HEK293T (cell line): Measurements from ENCODE around the gene MAPK9.

Experiments used
- CTCF ChIA-PET: fragments of 350-600 bp; formaldehyde crosslinking; extraction: SDS; loops from one replicate; lab custom pipeline; 2021; ENCODE audit warnings: antibody characterized with exemption, inconsistent platforms; lab: Yijun Ruan, JAX
- POLR2A ChIA-PET: fragments of 350-600 bp; formaldehyde crosslinking; extraction: SDS; loops from one replicate; lab custom pipeline; 2020; ENCODE audit warnings: antibody characterized with exemption, inconsistent platforms; lab: Yijun Ruan, JAX
- DNase-seq: peaks from one replicate; pipeline ENCODE4 v3.0.0; 2012; ENCODE audit warnings: mixed read lengths; ENCODE audit errors: extremely low spot score
- ARNT ChIP-seq: fragments of 450-650 bp; IDR thresholded peaks from 2 replicates; pipeline ENCODE4 v1.6.1; 2017; ENCODE audit warnings: mild to moderate bottlenecking
- BHLHE40 ChIP-seq: fragments of 450-650 bp; IDR thresholded peaks from 2 replicates; pipeline ENCODE4 v1.6.1; 2016; ENCODE audit warnings: mild to moderate bottlenecking, moderate library complexity, borderline replicate concordance
- CTBP1 ChIP-seq: fragments of 450-650 bp; IDR thresholded peaks from 2 replicates; pipeline ENCODE4 v1.6.1; 2016; ENCODE audit warnings: borderline replicate concordance
- ELF4 ChIP-seq: fragments of 450-650 bp; IDR thresholded peaks from 2 replicates; pipeline ENCODE4 v1.6.1; 2017; ENCODE audit warnings: antibody characterized with exemption
- FOXA1 ChIP-seq: fragments of 450-650 bp; IDR thresholded peaks from 2 replicates; pipeline ENCODE4 v1.6.1; 2016; ENCODE audit warnings: mild to moderate bottlenecking
- FOXK2 ChIP-seq: fragments of 450-650 bp; IDR thresholded peaks from 2 replicates; pipeline ENCODE4 v1.6.1; 2016; ENCODE audit warnings: mild to moderate bottlenecking
- FOXM1 ChIP-seq: fragments of 450-650 bp; IDR thresholded peaks from 2 replicates; pipeline ENCODE4 v1.6.1; 2017; ENCODE audit warnings: mild to moderate bottlenecking, borderline replicate concordance
- HDGF ChIP-seq: fragments of 450-650 bp; IDR thresholded peaks from 2 replicates; pipeline ENCODE4 v1.6.1; 2017; ENCODE audit warnings: antibody characterized with exemption, borderline replicate concordance
- L3MBTL2 ChIP-seq: fragments of 450-650 bp; conservative IDR thresholded peaks from 2 replicates; pipeline ENCODE4 v1.6.1; 2016; ENCODE audit warnings: mild to moderate bottlenecking
- LEF1 ChIP-seq: fragments of 450-650 bp; IDR thresholded peaks from 2 replicates; pipeline ENCODE4 v1.6.1; 2017; ENCODE audit warnings: mild to moderate bottlenecking, borderline replicate concordance
- NFRKB ChIP-seq: fragments of 450-650 bp; IDR thresholded peaks from 2 replicates; pipeline ENCODE4 v1.6.1; 2016; ENCODE audit warnings: mild to moderate bottlenecking, moderate library complexity
- SP1 ChIP-seq: fragments of 450-650 bp; IDR thresholded peaks from 2 replicates; pipeline ENCODE4 v1.6.1; 2017
- SUZ12 ChIP-seq: fragments of 450-650 bp; IDR thresholded peaks from 2 replicates; pipeline ENCODE4 v1.6.1; 2016; ENCODE audit warnings: mild to moderate bottlenecking
- TARDBP ChIP-seq: fragments of 450-650 bp; IDR thresholded peaks from 2 replicates; pipeline ENCODE4 v1.6.1; 2016
- ZNF384 ChIP-seq: fragments of 450-650 bp; IDR thresholded peaks from 2 replicates; pipeline ENCODE4 v1.6.1; 2016
- TF ChIP-seq, protein P1 (sequence below): fragments of 450-650 bp; IDR thresholded peaks from 2 replicates; pipeline ENCODE4 v1.6.1; 2016

Gene MAPK9

DNA sequence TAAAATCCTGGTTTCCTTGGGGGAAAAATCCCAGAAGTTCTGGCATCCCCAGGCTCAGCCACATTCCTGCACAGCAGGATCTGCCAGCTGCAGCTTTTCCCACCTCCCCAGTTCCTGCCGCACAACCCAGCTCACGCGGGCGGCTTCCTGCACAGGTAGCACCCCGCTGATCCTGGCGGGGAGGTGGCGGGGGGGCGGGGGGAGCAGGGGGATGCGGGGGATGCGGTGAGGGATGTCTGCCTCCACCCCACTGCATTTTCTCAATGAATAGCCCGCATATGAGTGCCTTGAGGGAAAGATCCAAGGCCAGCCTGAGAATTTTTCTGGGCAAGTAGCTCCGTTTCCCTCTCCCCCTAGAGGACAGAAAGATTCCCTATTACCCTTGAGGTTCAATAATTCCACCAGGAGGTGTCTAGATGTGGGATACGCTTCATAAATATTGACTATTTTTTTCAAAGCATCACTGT, 40.2 kb upstream of the MAPK9 start:
- TF ChIP-seq, protein P1, sequence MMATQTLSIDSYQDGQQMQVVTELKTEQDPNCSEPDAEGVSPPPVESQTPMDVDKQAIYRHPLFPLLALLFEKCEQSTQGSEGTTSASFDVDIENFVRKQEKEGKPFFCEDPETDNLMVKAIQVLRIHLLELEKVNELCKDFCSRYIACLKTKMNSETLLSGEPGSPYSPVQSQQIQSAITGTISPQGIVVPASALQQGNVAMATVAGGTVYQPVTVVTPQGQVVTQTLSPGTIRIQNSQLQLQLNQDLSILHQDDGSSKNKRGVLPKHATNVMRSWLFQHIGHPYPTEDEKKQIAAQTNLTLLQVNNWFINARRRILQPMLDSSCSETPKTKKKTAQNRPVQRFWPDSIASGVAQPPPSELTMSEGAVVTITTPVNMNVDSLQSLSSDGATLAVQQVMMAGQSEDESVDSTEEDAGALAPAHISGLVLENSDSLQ = no peak
- TF ChIP-seq SUZ12 = no peak
- no peak for TF ChIP-seq ARNT
- TF ChIP-seq CTBP1 = no peak
- TF ChIP-seq SP1 = no peak
- no peak for TF ChIP-seq ELF4
- no peak for TF ChIP-seq L3MBTL2
- TF ChIP-seq FOXA1 = no peak
- no peak for TF ChIP-seq TARDBP
- no peak for TF ChIP-seq HDGF
- TF ChIP-seq BHLHE40 = no peak
- TF ChIP-seq NFRKB = no peak
- TF ChIP-seq FOXM1 = no peak
- TF ChIP-seq ZNF384 = no peak
- TF ChIP-seq LEF1 = no peak
- TF ChIP-seq FOXK2 = no peak
- ChIA-PET POLR2A (no interaction called here), CTCF (interaction anchor here (1.6 to 2.0 kb wide), 3 partner anchors 11 to 16 kb away, joined by 3 to 11 read pairs (median 5); no protein-coding TSS in a partner anchor)
- DNase-seq = no peak

DNA sequence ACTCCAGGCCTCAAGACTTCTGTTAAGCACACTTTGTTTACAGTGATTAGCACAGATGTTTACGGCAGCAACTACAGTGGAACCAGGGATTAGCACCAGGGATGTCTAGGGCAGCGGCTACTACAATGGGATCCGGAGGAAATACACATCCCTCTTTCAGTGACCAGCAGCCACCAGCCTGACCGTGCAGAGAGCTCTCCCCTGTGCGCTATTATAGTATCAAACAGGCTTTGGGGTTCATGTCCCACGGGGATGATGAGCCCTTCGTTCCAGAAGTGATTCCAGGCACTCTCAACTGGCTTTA, 39.7 kb upstream of the MAPK9 start:
- ChIA-PET POLR2A (no interaction called here), CTCF (interaction anchor here (1.6 to 2.0 kb wide), 3 partner anchors 11 to 16 kb away, joined by 3 to 11 read pairs (median 5); no protein-coding TSS in a partner anchor)
- TF ChIP-seq FOXM1 (no peak), LEF1 (no peak), HDGF (no peak), SUZ12 (no peak), NFRKB (no peak), SP1 (no peak), ARNT (no peak), FOXK2 (no peak), FOXA1 (no peak), CTBP1 (no peak), L3MBTL2 (no peak), BHLHE40 (no peak), TARDBP (no peak), ZNF384 (no peak), ELF4 (no peak)
- TF ChIP-seq, protein P1 = no peak
- no peak for DNase-seq

DNA sequence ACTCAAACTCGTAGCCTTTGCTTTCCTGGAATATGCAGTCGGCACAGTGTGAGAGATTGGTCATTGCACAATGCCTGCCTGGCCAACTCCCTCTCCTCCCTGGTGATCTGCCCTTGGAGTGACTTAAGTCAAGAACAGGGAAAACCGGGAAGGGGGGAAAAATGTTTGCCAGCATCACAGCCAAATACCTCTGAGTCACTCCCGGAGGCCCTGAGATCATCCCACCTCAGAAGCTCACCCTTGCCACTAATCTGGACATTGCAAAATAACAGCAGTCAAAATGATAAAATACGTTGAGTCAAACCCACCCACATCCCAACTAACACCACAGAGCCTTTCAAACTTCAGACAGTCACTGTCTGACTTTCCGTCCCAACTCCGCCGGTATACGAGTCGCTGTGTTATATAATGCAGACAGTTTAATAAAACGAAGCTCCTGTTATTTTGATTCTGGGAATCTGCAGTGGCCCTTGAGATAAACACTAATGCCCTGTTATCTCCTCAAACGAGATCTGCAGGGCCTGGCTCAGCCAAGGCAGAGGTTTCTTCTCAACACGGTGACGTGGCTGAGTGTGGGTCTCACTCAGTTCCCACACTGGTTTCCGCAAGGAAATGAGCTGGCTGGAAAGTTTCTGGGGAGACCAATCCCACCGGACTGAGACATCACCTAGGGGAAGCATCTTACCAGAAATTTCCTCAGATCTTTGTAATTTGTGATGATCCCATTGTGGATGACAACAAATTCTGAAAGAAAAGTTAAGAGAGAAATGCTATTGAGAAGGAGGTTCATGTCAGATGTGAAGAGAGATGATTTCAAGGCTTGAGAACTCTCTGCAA, 39.1 kb upstream of the MAPK9 start:
- POLR2A ChIA-PET = no interaction called here
- CTCF ChIA-PET = interaction anchor here (1.6 to 2.0 kb wide), 3 partner anchors 12 to 15 kb away, joined by 3 to 11 read pairs (median 5); no protein-coding TSS in a partner anchor
- no peak for DNase-seq
- TF ChIP-seq, protein P1 = no peak
- TF ChIP-seq SP1 (no peak), FOXA1 (no peak), NFRKB (no peak), L3MBTL2 (no peak), FOXM1 (no peak), BHLHE40 (no peak), ZNF384 (no peak), SUZ12 (no peak), ELF4 (no peak), HDGF (no peak)

DNA sequence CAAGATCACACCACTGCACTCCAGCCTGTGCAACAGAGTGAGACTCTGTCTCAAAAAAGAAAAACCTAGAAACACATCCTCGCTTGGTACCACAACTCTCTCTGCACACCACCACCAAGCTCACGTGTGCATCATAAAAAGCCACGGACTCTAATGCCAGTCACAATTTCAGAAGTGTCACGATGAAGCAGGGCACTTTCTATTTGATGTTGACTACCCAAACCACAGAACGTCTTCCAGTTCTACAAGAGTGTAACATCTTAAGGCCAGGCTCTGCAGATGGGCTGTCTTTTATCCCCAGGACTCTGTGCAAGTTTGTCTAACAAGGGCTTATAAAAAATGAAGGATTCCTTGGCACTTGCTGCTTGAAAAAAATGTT, 38.4 kb upstream of the MAPK9 start:
- DNase-seq = no peak
- ChIA-PET CTCF (interaction anchor here (2.0 to 2.3 kb wide), 2 partner anchors 12 to 15 kb away, joined by 11 to 23 read pairs; no protein-coding TSS in a partner anchor), POLR2A (no interaction called here)
- TF ChIP-seq L3MBTL2 (no peak), FOXM1 (no peak), ELF4 (no peak)

DNA sequence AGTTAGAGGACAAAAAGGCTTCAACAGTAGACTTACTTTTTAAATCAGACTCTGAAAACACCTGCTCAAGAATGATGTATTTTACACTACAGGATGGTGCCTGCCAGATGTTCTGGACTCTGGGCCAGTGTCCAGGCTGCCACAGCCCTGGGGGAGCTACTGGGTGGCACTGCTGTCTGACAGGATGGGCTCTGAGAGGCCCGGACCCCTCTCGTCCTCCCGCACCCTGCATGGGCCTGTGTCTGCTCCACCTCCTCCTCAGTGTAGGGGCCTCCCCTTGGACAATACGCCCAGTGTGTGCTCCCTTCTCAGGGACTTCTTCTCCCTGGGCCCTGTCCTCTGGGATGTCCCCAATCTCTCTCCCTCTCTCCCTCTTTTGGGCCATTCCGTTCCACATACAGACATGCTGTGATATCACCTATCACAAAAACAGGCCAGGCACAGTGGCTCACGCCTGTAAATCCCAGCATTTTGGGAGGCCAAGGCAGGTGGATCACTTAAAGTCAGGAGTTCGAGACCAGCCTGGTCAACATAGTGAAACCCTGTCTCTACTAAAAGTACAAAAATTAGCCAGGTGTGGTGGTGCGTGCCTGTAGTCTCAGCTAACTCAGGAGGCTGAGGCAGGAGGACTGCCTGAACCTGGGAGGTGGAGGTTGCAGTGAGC, 37.9 kb upstream of the MAPK9 start:
- CTCF ChIA-PET = interaction anchor here (0.9 to 2.3 kb wide), 4 partner anchors 14 to 39 kb away, joined by 4 to 23 read pairs (median 13); no protein-coding TSS in a partner anchor
- DNase-seq = no peak
- POLR2A ChIA-PET = interaction anchor here (1.3 to 1.4 kb wide), 2 partner anchors 36 to 39 kb away, joined by 4 to 5 read pairs; no protein-coding TSS in a partner anchor
- TF ChIP-seq TARDBP = no peak
- TF ChIP-seq FOXM1 = no peak
- no peak for TF ChIP-seq ZNF384
- TF ChIP-seq SUZ12 = no peak
- TF ChIP-seq CTBP1 = no peak
